RPMI7951 (cell line): ENCODE data around the gene DSG3. TPM values are rescaled to one million over a fixed set of nuclear protein-coding genes. Genes with fewer than 3 reads are reported as not detected.

Experiments used
- DNase-seq: peaks from one replicate; pipeline ENCODE4 v3.0.0-alpha.2; 2012; ENCODE audit warnings: low read depth
- total RNA-seq: library from RNA; depleted of rRNA; stranded (reverse); fragments of >200 nt; shearing (Covaris generic); gene quantifications from 2 replicates; pipeline ENCODE4 v1.2.3, GENCODE V29; 2014; rRNA removed

Gene DSG3
- total RNA-seq, 1 experiment from 2014 or later: not detected

DNA sequence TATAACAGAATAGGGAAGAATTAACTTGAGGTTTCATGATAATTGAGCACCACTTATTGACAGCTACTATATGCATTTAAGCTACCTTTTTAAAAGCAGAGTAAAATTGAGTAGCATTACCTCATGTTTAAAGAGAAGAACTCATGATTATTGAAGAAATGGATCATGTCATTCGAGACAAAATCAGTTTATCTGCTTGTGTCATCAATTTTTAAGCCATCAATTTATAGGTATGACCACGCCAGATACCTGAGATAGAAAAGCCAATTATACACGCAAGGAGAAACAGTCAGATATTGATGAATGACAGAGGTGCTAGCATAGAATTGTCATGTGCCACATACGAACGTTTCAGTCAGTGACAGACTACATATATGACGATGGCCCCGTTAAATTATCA is 78.8 kb downstream of the DSG3 start:
- DNase-seq: no peak

Other genes with a start within 250 kb of the DSG3 start
- gene DSG1, start 129.6 kb upstream of the DSG3 start, total RNA-seq: not detected in 2 replicates
- gene DSG4, start 71.0 kb upstream of the DSG3 start, total RNA-seq: not detected in 2 replicates
- gene DSG2, start 50.4 kb downstream of the DSG3 start, total RNA-seq: 0.10 and 0.24 TPM in 2 replicates
- gene TTR, start 144.1 kb downstream of the DSG3 start, total RNA-seq: not detected in 2 replicates
- gene B4GALT6, start 236.8 kb downstream of the DSG3 start, total RNA-seq: 2.4 and 2.8 TPM in 2 replicates